Activated CD8-positive, alpha-beta T cell treated with anti-CD3 and anti-CD28 coated beads for 36 hours (primary cell): Measurements from ENCODE around the gene GABPB1. TPM values are rescaled to one million over a fixed set of nuclear protein-coding genes. Genes with fewer than 3 reads are reported as not detected.

Experiments
- ATAC-seq: fragments of 200-7000 bp; cut with Tn5 transposase; one replicate; pipeline ENCODE4 v1.10.0; 2021; ENCODE audit warnings: mild to moderate bottlenecking, moderate library complexity
- CTCF ChIA-PET: fragments of 350-600 bp; sonication (Branson Sonifier 250); formaldehyde crosslinking; loops from one replicate; lab custom pipeline; 2021; ENCODE audit warnings: antibody characterized with exemption; lab: Charles Lee
- POLR2A ChIA-PET: fragments of 350-600 bp; sonication (Branson Sonifier 250); formaldehyde crosslinking; loops from one replicate; lab custom pipeline; 2021; ENCODE audit warnings: antibody characterized with exemption; lab: Charles Lee
- DNase-seq: peaks from one replicate; pipeline ENCODE4 v3.0.0-alpha.2; 2020
- H3K27ac Mint-ChIP-seq: one replicate; pipeline ENCODE4 v1.8.0; 2021; ENCODE audit warnings: mild to moderate bottlenecking, mixed read lengths
- H3K27me3 Mint-ChIP-seq: one replicate; pipeline ENCODE4 v1.8.0; 2021; ENCODE audit warnings: mixed read lengths
- H3K36me3 Mint-ChIP-seq: one replicate; pipeline ENCODE4 v1.8.0; 2021; ENCODE audit warnings: low read depth, mixed read lengths
- H3K4me1 Mint-ChIP-seq: one replicate; pipeline ENCODE4 v1.8.0; 2021; ENCODE audit warnings: low read depth, mixed read lengths
- H3K4me3 Mint-ChIP-seq: one replicate; pipeline ENCODE4 v1.8.0; 2021; ENCODE audit warnings: mild to moderate bottlenecking, moderate library complexity, mixed read lengths
- H3K9me3 Mint-ChIP-seq: one replicate; pipeline ENCODE4 v1.8.0; 2021; ENCODE audit warnings: mixed read lengths
- intact Hi-C: fragments of 100-400 bp; cut with micrococcal nuclease; formaldehyde crosslinking; loops from one replicate; pipeline ENCODE4 v1.10.0; 2022
- total RNA-seq, 2 experiments: library from RNA; stranded (reverse); gene quantifications; one replicate each; pipeline ENCODE4 v1.2.3, GENCODE V29; 2021
- TF ChIP-seq, protein P1 (sequence below): fragments of 200-600 bp; IDR thresholded peaks from one replicate; pipeline ENCODE4 v1.8.0; 2022; ENCODE audit warnings: antibody characterized with exemption, mild to moderate bottlenecking

GABPB1 gene
- total RNA-seq, 2 experiments from 2014 or later: 33.2 to 36.2 TPM

DNA sequence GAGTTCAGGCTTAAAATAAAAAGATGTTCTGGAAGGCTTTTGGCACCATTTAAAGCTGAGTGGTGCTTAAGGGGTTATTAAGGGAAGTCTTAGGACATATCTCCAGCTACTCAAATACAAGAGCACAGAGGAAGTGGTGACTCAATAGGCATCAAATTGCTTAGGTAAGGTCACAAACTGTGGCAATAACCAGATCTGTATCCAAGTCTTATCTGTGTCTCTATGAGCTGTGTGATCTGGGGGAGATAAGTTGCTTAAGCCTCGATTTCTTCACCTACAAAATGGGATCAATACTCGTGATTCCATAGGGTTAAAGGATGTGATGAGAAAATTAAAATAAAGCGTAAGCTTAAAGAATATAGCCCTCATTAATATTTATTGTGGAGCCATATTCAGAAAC lies 97.1 kb downstream of the GABPB1 start:
- H3K27ac Mint-ChIP-seq: no peak overlapping the region
- H3K4me3 Mint-ChIP-seq: no peak overlapping the region
- no peaks in the 10 kb centered on the region for H3K9me3 Mint-ChIP-seq
- ATAC-seq (no peak), DNase-seq (no peak)
- TF ChIP-seq, protein P1, sequence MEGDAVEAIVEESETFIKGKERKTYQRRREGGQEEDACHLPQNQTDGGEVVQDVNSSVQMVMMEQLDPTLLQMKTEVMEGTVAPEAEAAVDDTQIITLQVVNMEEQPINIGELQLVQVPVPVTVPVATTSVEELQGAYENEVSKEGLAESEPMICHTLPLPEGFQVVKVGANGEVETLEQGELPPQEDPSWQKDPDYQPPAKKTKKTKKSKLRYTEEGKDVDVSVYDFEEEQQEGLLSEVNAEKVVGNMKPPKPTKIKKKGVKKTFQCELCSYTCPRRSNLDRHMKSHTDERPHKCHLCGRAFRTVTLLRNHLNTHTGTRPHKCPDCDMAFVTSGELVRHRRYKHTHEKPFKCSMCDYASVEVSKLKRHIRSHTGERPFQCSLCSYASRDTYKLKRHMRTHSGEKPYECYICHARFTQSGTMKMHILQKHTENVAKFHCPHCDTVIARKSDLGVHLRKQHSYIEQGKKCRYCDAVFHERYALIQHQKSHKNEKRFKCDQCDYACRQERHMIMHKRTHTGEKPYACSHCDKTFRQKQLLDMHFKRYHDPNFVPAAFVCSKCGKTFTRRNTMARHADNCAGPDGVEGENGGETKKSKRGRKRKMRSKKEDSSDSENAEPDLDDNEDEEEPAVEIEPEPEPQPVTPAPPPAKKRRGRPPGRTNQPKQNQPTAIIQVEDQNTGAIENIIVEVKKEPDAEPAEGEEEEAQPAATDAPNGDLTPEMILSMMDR: no peak
- H3K27me3 Mint-ChIP-seq: no peaks in the 10 kb centered on the region
- CTCF ChIA-PET: interaction anchor here (1.3 to 1.7 kb wide), 2 partner anchors 9 to 58 kb away, joined by 5 to 6 read pairs; no protein-coding TSS in a partner anchor
- POLR2A ChIA-PET: interaction anchor here (1.5 to 2.2 kb wide), 2 partner anchors 10 to 74 kb away, joined by 9 to 11 read pairs; no protein-coding TSS in a partner anchor
- H3K4me1 Mint-ChIP-seq: peaks cover 40% of the 10 kb centered on the region
- intact Hi-C loops: no loop called here
- H3K36me3 Mint-ChIP-seq: no peaks in the 10 kb centered on the region

DNA sequence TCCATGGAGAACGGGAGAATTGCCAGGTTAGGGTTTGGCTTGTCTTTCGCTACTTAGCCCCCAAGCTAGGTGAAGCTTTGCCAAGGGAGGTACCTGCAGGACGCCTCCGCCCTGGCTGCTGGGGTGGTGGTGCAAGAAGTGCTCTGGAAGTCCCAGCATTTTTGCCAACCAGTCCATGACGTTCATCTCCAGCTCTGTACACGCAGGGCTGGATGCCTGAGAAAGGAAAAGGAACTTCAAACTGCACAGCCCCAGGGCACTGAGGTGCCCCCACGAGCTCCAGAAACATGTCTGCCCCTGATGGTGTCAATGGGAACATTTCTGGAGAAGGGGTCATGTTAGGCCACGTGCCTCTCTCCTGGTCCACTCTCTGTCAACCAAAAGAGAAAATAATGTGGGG lies 97.7 kb downstream of the GABPB1 start:
- DNase-seq (no peak), ATAC-seq (no peak)
- intact Hi-C loops: no loop called here
- Mint-ChIP-seq H3K27ac (no peak overlapping the region), H3K4me3 (no peak overlapping the region), H3K36me3 (no peaks in the 10 kb centered on the region), H3K9me3 (no peaks in the 10 kb centered on the region), H3K4me1 (peaks cover 34% of the 10 kb centered on the region), H3K27me3 (no peaks in the 10 kb centered on the region)
- ChIA-PET CTCF (interaction anchor here (1.3 to 1.7 kb wide), 2 partner anchors 8 to 59 kb away, joined by 5 to 6 read pairs; no protein-coding TSS in a partner anchor), POLR2A (interaction anchor here (1.5 to 2.2 kb wide), 2 partner anchors 9 to 74 kb away, joined by 9 to 11 read pairs; no protein-coding TSS in a partner anchor)
- TF ChIP-seq, protein P1: no peak

DNA sequence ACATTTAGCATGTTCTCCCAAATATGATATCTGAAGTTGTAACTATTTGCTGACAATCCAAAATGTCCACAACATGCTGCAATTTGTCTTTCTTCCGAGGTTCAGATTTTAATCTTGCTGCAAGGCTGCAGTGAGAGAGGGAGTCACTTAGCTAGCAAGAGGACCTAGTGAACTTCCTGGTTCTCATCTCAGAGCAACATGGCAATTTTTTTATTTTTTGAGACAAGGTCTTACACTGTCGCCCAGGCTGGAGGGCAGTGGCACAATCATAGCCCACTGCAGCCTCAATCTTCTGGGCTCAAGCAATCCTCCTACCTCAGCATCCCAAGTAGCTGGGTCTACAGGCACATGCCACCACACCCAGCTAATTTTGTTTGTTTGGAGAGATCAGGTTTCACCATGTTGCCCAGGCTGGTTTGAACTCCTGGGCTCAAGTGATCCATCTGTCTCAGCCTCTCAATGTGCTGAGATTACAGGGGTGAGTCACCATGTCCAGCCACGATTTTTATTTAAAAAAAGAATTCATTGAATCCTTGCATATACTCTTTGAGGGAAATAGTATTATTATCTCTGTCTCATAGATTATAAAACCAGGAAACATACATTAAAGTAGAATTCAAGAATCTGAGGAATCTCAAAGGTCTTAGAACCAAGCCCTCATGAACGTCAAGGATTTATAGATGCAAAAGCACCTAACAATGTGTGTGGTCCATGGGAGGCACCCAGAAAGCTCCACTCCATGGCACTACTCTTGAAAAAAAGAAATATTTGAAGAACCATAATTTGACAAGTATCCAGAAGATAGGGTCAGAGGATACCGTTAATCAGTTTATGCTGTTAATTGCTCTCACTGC lies 98.6 kb downstream of the GABPB1 start:
- ATAC-seq (no peak), DNase-seq (no peak)
- Mint-ChIP-seq H3K36me3 (no peaks in the 10 kb centered on the region), H3K27me3 (no peaks in the 10 kb centered on the region), H3K4me1 (peaks cover 26% of the 10 kb centered on the region), H3K4me3 (no peak overlapping the region), H3K27ac (no peak overlapping the region), H3K9me3 (no peaks in the 10 kb centered on the region)
- intact Hi-C loops: no loop called here
- TF ChIP-seq, protein P1: no peak
- POLR2A ChIA-PET: interaction anchor here (2.2 kb wide), 1 partner anchor 73 kb away, joined by 11 read pairs; no protein-coding TSS in a partner anchor
- CTCF ChIA-PET: no interaction called here

DNA sequence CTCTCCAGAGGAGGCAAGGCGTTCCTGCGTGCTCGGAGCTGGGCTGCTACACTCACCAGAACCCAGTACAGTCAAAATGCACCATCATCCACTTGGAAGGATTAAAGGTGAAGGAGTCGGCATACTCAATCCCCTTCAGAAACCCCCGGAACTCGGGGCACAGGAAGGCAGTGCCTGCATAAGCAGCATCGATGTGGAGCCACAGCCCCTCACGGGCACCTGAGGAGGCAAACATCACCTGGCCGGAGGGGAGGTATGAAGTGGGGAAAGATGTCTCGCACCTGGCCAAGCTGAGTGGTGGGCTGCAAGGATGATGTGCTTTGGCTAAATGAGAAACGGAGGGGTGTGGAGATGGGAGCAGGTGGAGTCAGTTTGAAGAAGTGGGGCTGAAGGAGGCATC lies 102.4 kb downstream of the GABPB1 start:
- ChIA-PET CTCF (interaction anchor here (3.1 kb wide), 1 partner anchor 9 kb away, joined by 14 read pairs; no protein-coding TSS in a partner anchor), POLR2A (no interaction called here)
- no peak overlapping the region for H3K27ac Mint-ChIP-seq
- intact Hi-C loops: no loop called here
- peaks cover 25% of the 10 kb centered on the region for H3K4me1 Mint-ChIP-seq
- ATAC-seq (no peak), DNase-seq (no peak)
- H3K4me3 Mint-ChIP-seq: no peak overlapping the region
- TF ChIP-seq, protein P1: no peak
- H3K9me3 Mint-ChIP-seq: no peaks in the 10 kb centered on the region
- peaks cover 3% of the 10 kb centered on the region for H3K36me3 Mint-ChIP-seq
- H3K27me3 Mint-ChIP-seq: no peaks in the 10 kb centered on the region
